ENCODE data around the gene SOD1.
"Not testable (repeated sequence)": the region's sequence is repeated elsewhere in the genome, so short reads cannot be mapped to it uniquely, and the experiment has no call there.

The SOD1 gene

DNA sequence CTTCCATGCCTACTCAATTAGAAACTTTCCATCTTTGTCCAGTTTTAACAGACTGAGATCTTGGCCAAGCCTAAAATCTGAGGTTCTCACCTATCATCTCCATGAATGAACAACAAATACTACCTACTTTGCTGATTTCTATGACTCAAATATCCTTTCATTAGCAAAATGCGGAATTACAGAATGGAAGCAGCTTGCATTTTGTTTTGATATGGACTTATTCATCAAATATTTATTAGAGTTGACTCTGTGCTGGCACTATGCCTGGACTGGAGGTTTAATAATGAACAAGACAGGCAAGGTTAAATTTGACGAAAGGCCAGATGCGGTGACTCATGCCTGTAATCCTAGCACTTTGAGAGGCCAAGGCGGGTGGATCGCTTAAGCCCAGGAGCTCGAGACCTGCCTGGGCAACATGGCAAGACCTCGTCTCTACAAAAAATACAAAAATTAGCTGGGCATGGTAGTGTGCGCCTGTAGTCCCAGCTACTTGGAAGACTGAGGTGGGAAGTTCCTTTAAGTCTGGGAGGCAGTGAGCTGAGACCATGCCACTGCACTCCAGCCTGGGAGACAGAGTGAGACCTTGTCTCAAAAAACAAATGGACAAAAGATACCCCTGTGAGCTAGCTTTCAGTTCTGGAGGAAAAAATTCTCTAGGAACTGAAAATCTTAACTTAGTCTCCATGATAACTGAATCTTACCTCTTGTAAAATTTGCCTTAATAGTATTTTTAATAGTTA lies 29.4 kb upstream of the SOD1 start:
- Mint-ChIP-seq H3K4me1 (peaks cover 11% of the 10 kb centered on the region), H3K27ac (no peak overlapping the region), H3K36me3 (ENCODE audit: low read depth) (peaks cover 8% of the 10 kb centered on the region), H3K4me3 (no peak overlapping the region), H3K27me3 (ENCODE audit: low read depth, poor library complexity) (peaks cover 6% of the 10 kb centered on the region), H3K9me3 (peaks cover 5% of the 10 kb centered on the region)
- TF ChIP-seq, protein P1, sequence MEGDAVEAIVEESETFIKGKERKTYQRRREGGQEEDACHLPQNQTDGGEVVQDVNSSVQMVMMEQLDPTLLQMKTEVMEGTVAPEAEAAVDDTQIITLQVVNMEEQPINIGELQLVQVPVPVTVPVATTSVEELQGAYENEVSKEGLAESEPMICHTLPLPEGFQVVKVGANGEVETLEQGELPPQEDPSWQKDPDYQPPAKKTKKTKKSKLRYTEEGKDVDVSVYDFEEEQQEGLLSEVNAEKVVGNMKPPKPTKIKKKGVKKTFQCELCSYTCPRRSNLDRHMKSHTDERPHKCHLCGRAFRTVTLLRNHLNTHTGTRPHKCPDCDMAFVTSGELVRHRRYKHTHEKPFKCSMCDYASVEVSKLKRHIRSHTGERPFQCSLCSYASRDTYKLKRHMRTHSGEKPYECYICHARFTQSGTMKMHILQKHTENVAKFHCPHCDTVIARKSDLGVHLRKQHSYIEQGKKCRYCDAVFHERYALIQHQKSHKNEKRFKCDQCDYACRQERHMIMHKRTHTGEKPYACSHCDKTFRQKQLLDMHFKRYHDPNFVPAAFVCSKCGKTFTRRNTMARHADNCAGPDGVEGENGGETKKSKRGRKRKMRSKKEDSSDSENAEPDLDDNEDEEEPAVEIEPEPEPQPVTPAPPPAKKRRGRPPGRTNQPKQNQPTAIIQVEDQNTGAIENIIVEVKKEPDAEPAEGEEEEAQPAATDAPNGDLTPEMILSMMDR (IDR thresholded peaks at IDR 0.05), result no peak
- DNase-seq, result no peak

DNA sequence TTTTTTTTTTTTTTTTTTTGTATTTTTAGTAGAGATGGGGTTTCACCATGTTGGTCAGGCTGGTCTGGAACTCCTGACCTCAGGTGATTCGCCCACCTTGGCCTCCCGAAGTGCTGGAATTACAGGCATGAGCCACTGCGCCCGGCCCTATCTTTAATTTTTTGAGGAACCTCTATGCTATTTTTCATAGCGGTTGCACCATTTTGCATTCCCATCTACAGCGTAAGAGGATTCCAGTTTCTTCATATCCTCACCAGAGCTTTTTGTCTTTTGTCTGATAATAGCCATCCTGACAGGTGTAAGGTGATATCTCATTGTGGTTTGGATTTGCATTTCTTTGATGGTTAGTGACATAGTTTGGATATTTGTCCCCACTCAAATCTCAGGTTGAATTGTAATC lies 27.6 kb upstream of the SOD1 start:
- H3K27ac Mint-ChIP-seq; H3K4me3 Mint-ChIP-seq; DNase-seq; H3K27me3 Mint-ChIP-seq (ENCODE audit: low read depth, poor library complexity): not testable (repeated sequence)
- peaks cover 12% of the 10 kb centered on the region for H3K9me3 Mint-ChIP-seq
- H3K4me1 Mint-ChIP-seq, result peaks cover 11% of the 10 kb centered on the region
- peaks cover 14% of the 10 kb centered on the region for H3K36me3 Mint-ChIP-seq (ENCODE audit: low read depth)

DNA sequence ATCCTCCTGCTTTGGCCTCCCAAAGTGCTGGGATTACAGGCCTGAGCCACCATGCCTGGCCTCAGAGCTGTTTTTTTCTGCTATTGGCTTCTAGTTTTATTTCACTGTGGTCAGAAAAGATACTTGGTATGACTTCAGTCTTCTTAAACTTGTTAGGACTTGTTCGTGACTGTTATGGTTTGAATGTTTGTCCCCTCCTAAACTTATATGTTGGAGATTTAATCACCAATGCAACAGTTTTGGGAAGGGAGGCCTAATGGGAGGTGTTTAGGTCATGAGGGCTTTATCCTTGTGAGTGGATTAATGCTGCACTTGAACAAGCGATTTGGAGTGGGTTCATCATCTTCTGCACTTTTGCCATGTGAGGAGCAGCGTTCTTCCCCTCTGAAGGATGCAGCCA lies 24.5 kb upstream of the SOD1 start:
- H3K27me3 Mint-ChIP-seq (ENCODE audit: low read depth, poor library complexity), result peaks cover 8% of the 10 kb centered on the region
- H3K4me3 Mint-ChIP-seq, result no peak overlapping the region
- peaks cover 21% of the 10 kb centered on the region for H3K36me3 Mint-ChIP-seq (ENCODE audit: low read depth)
- TF ChIP-seq, protein P1 (IDR thresholded peaks at IDR 0.05), result no peak
- DNase-seq, result no peak
- H3K4me1 Mint-ChIP-seq, result peaks cover 3% of the 10 kb centered on the region
- no peak overlapping the region for H3K27ac Mint-ChIP-seq
- peaks cover 32% of the 10 kb centered on the region for H3K9me3 Mint-ChIP-seq

DNA sequence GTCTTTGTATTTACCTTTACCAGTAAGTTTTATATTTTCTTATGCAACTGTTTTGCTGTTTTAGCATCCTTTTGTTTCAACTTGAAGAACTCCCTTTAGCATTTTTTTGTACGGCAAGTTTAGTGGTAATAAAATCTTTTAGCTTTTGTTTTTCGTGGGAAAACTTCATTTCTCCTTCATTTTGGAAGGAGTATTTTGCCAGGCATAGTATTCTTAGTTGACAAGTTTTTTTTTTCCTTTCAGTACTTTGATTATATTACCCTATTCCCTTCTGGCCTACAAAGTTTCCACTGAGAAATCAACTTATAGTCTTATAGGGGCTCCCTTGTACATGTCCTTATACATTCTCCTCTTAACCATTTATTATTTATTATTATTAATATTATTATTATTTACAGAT lies 22.6 kb upstream of the SOD1 start:
- no peak for DNase-seq
- Mint-ChIP-seq H3K9me3 (peaks cover 38% of the 10 kb centered on the region), H3K27ac (no peak overlapping the region), H3K4me1 (no peaks in the 10 kb centered on the region), H3K4me3 (no peak overlapping the region), H3K27me3 (ENCODE audit: low read depth, poor library complexity) (peaks cover 8% of the 10 kb centered on the region), H3K36me3 (ENCODE audit: low read depth) (peaks cover 24% of the 10 kb centered on the region)
- TF ChIP-seq, protein P1 (IDR thresholded peaks at IDR 0.05), result no peak

DNA sequence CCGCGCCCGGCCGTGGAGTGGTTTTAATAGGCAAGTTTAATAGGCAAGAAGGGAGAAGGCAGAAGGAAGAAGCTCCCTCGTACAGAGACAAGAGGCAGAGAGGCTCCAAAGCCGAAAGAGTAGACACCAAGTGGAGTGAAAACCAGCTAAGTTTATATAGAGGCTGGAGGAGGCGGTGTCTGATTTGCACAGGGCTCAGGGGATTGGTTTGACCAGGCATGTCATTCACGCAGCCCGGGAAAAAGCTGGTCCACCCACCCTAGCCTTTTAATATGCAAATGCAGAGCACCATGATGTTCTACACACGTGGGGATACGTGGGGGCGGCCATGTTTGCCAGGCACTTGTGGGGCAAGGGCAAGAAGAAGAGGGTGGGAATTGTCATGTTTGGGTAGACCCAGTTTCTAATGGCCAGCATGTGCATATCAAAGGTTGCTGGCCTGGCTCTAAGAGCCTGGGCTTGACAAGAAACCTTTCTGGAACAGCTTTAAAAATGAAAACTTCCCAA lies 18.0 kb upstream of the SOD1 start:
- H3K27ac Mint-ChIP-seq, result no peak overlapping the region
- peaks cover 32% of the 10 kb centered on the region for H3K9me3 Mint-ChIP-seq
- peaks cover 18% of the 10 kb centered on the region for H3K36me3 Mint-ChIP-seq (ENCODE audit: low read depth)
- H3K4me3 Mint-ChIP-seq, result no peak overlapping the region
- TF ChIP-seq, protein P1 (IDR thresholded peaks at IDR 0.05), result no peak
- no peaks in the 10 kb centered on the region for H3K4me1 Mint-ChIP-seq
- no peak for DNase-seq
- peaks cover 4% of the 10 kb centered on the region for H3K27me3 Mint-ChIP-seq (ENCODE audit: low read depth, poor library complexity)

DNA sequence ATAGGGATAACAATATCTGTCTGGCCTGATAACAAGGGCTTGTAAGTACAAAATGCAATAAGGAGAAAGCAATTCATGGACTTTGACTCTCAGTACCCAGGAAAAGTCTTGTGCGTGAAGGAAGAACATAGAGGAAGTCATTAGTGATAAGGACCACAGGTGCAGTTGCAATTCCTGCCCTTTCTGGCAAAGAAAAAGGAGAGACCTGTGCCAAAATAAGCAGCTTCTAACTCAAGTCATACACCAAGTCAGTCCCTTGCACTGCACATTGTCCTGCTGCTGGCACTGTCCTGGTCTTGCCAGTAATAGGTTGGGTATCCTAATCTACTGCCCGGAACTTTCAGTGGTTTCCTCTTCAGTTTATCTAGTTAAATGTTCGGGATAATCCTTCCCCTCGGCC lies 14.8 kb upstream of the SOD1 start:
- Mint-ChIP-seq H3K4me1 (no peaks in the 10 kb centered on the region), H3K36me3 (ENCODE audit: low read depth) (peaks cover 7% of the 10 kb centered on the region), H3K9me3 (peaks cover 19% of the 10 kb centered on the region), H3K27me3 (ENCODE audit: low read depth, poor library complexity) (peaks cover 6% of the 10 kb centered on the region), H3K27ac (no peak overlapping the region), H3K4me3 (no peak overlapping the region)
- no peak for DNase-seq
- TF ChIP-seq, protein P1 (IDR thresholded peaks at IDR 0.05), result no peak

All from nephron progenitor cell (in vitro differentiated cells).